Spleen (tissue), 11 donors: Measurements from ENCODE around the gene RIC1. TPM values are rescaled to one million over a fixed set of nuclear protein-coding genes. Genes with fewer than 3 reads are reported as not detected.

Experiments
- DNase-seq: peaks from one replicate; pipeline ENCODE4 v3.0.0-alpha.2; 2020
- H3K27ac ChIP-seq, 8 donors: fragments of 200-600 bp; sonication (generic) in 7 of 8; 1 replicate in 4 of 8; 2 replicates in 4 of 8; pipeline versions ENCODE4 v1.5.0 to v1.8.0; 2016 to 2021; ENCODE audit warnings: inconsistent platforms in 4 of 8, mild to moderate bottlenecking in 4 of 8, moderate library complexity in 1 of 8
- H3K27me3 ChIP-seq, 7 donors: fragments of 200-600 bp; sonication (generic) in 6 of 7; replicated peaks in 1 of 7; 1 replicate in 4 of 7; 2 replicates in 3 of 7; pipeline versions ENCODE4 v1.5.0 to v1.8.0; 2016 to 2021; ENCODE audit warnings: inconsistent platforms in 3 of 7, mild to moderate bottlenecking in 1 of 7
- H3K36me3 ChIP-seq, 6 donors: fragments of 200-600 bp; sonication (generic) in 5 of 6; 1 replicate in 4 of 6; 2 replicates in 2 of 6; pipeline versions ENCODE4 v1.5.0 to v1.8.0; 2016 to 2021; ENCODE audit warnings: inconsistent platforms in 2 of 6
- H3K4me1 ChIP-seq, 6 donors: fragments of 200-600 bp; sonication (generic) in 5 of 6; 1 replicate in 3 of 6; 2 replicates in 3 of 6; pipeline versions ENCODE4 v1.5.0 to v1.8.0; 2016 to 2021; ENCODE audit warnings: inconsistent platforms in 3 of 6
- H3K4me3 ChIP-seq, 8 donors: fragments of 200-600 bp; sonication (generic) in 7 of 8; 1 replicate in 4 of 8; 2 replicates in 4 of 8; pipeline versions ENCODE4 v1.5.0 to v1.8.0; 2016 to 2021; ENCODE audit warnings: inconsistent platforms in 4 of 8, mild to moderate bottlenecking in 4 of 8, moderate library complexity in 2 of 8
- H3K9me3 ChIP-seq, 8 donors: fragments of 200-600 bp; sonication (generic) in 7 of 8; 1 replicate in 4 of 8; 2 replicates in 4 of 8; pipeline versions ENCODE4 v1.5.0 to v1.8.0; 2016 to 2021; ENCODE audit warnings: inconsistent platforms in 4 of 8
- CTCF ChIP-seq, 11 experiments: fragments of 200-600 bp in 7 of 11; fragments of 450-650 bp in 4 of 11; sonication (generic) in 4 of 11; IDR thresholded peaks in 8 of 11; conservative IDR thresholded peaks in 3 of 11; 1 replicate in 7 of 11; 2 replicates in 4 of 11; pipeline versions ENCODE4 v1.4.0 to v1.8.0; 2016 to 2021; ENCODE audit warnings: antibody characterized with exemption in 11 of 11, inconsistent platforms in 4 of 11, mild to moderate bottlenecking in 1 of 11
- POLR2A ChIP-seq, 3 donors: fragments of 450-650 bp; IDR thresholded peaks; one replicate each; pipeline ENCODE4 v1.5.1; 2017; ENCODE audit warnings: antibody characterized with exemption in 3 of 3, mild to moderate bottlenecking in 1 of 3
- POLR2AphosphoS5 ChIP-seq, 3 donors: sonication (generic); formaldehyde crosslinking; IDR thresholded peaks; one replicate each; pipeline ENCODE4 v1.5.1; 2017; ENCODE audit warnings: antibody characterized with exemption in 3 of 3
- WGBS, 5 donors: extraction: QIAGEN DNeasy Blood & Tissue Kit in 3 of 5; methylation state at CpG; one replicate each; pipeline versions ENCODE4 v1.1.5 to v1.1.7; 2013 to 2018; 5-methylcytosine and 5-hydroxymethylcytosine counted together
- intact Hi-C: fragments of 100-400 bp; cut with DNase I; formaldehyde crosslinking; loops from one replicate; pipeline ENCODE4 v1.15.0; 2023; ENCODE audit warnings: low total_unique reads
- polyA plus RNA-seq, 3 donors: library from polyadenylated mRNA; stranded (reverse); fragments of 200-250 nt; gene quantifications; one replicate each; pipeline ENCODE4 v1.2.1, GENCODE V29; 2013
- total RNA-seq, 7 donors: library from RNA; depleted of rRNA in 3 of 7; stranded (reverse); fragments of >200 nt in 3 of 7; fragmentation: NEBNext Ultra II Directional in 4 of 7; extraction: Animal tissue kit (Norgen Biotek cat#: 25700) in 4 of 7; gene quantifications; one replicate each; pipeline versions ENCODE4 v1.1.0 to v1.2.1, GENCODE V29; 2016 to 2021
- donor health status: healthy with polysubstance abuse.
- donor health status: DM: no; HTN: no; CAD: no; lungs with moderate emphysema.
- donor health status: DM: no; HTN: no; CAD: no.
- donor health status: Bipolar disorder and iron deficiency.
- donor health status: healthy.
- donor health status: DM: no; HTN: no; CAD: no.
- donor health status: DM: yes; HTN: yes; CAD: no.

Gene RIC1
- total and polyA plus RNA-seq, 10 donors, result 4.9 to 68.7 (median 34.5) TPM

- DNase-seq, result no peak
- peaks cover 0 to 37% (median 11%) of the 10 kb centered on the region in 6 donors for H3K4me1 ChIP-seq
- no peak overlapping the region for H3K4me3 ChIP-seq
- H3K27me3 ChIP-seq, result no peaks in the 10 kb centered on the region
- H3K9me3 ChIP-seq, result peaks cover 0 to 63% (median 47%) of the 10 kb centered on the region in 8 donors
- intact Hi-C loops, result no loop called here
- H3K36me3 ChIP-seq, result peaks cover 0 to 31% (median 0%) of the 10 kb centered on the region in 6 donors
- no peak for TF ChIP-seq POLR2AphosphoS5 (IDR thresholded peaks at IDR 0.05)
- 88 to 96% (median 91%) methylated on average over 2 of the region's 2 CpGs; no CpG with 5 or more reads in 1 of the 5 donors for WGBS, 5 donors
- H3K27ac ChIP-seq, result no peak overlapping the region
These were observed 13.3 kb downstream of the RIC1 start for GRCh38 chr9:5642170-5642569.

DNA sequence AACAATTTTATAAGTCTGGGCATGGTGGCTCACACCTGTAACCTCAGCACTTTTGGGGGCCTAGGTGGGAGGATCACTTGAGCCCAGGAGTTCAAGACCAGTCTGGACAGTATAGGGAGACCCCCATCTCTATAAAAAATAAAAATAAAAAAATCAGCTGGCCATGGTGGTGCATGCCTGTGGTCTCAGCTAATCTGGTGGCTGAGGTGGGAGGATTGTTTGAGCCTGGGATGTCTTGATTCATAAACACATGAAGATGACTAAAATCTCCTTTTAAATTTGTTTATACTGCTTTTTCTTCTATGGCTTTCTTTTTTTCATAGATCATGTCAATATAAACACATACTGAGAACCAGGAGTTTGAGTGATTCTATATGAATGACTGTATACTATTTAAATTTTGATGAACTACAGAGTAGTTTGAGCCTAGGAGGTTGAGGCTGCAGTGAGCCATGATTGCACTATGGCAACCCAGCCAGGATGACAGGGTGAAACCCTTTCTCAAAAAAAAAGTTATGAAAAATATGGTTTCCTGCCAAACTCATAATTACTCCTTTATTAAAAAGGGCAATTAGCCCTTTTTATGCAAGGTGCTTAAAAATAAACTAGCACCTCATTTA, 14.2 kb downstream of the RIC1 start:
- peaks cover 0 to 60% (median 40%) of the 10 kb centered on the region in 8 donors for H3K9me3 ChIP-seq

DNA sequence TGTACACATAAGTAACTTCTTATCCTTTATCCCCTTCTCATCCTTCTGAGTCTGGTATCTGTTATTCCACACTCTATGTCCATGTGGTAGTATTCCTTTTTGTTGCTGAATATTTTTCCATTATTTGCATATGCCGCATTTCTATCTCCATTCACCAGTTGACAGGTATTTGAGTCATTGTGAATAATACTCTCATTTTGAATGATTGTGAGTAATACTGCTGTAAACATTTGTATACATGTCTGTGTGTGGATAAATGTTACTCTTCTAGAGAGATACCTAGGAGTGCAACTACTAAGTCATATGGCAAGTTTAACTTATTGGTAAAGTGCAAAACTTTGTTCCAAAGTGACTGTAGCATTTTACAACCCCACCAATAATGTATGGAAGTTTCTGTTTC, 15.6 kb downstream of the RIC1 start:
- Histone ChIP-seq H3K27ac (no peak overlapping the region), H3K4me1 (peaks cover 0 to 37% (median 12%) of the 10 kb centered on the region in 6 donors), H3K36me3 (peaks cover 0 to 19% (median 0%) of the 10 kb centered on the region in 6 donors), H3K4me3 (no peak overlapping the region), H3K27me3 (no peaks in the 10 kb centered on the region), H3K9me3 (peaks cover 6 to 60% (median 40%) of the 10 kb centered on the region in 8 donors)
- DNase-seq, result no peak
- intact Hi-C loops, result no loop called here
- TF ChIP-seq CTCF (IDR thresholded peaks at IDR 0.05 in 8 of 11, conservative IDR thresholded peaks at IDR 0.05 in 3 of 11) (no peak), POLR2AphosphoS5 (IDR thresholded peaks at IDR 0.05) (no peak), POLR2A (IDR thresholded peaks at IDR 0.05) (no peak)
- WGBS, 5 donors, result 69 to 89% (median 79%) methylated on average over 1 of the region's 1 CpG

More for the DNA sequence above, 14.2 kb downstream of the RIC1 start:
- Histone ChIP-seq H3K27me3 (no peaks in the 10 kb centered on the region), H3K36me3 (peaks cover 0 to 22% (median 0%) of the 10 kb centered on the region in 6 donors), H3K27ac (no peak overlapping the region), H3K4me1 (peaks cover 0 to 37% (median 12%) of the 10 kb centered on the region in 6 donors), H3K4me3 (no peak overlapping the region)
- no peak for DNase-seq
- intact Hi-C loops, result no loop called here
- TF ChIP-seq POLR2AphosphoS5 (IDR thresholded peaks at IDR 0.05), result no peak
- no peak for TF ChIP-seq POLR2A (IDR thresholded peaks at IDR 0.05)
- no peak for TF ChIP-seq CTCF (IDR thresholded peaks at IDR 0.05 in 8 of 11, conservative IDR thresholded peaks at IDR 0.05 in 3 of 11)

DNA sequence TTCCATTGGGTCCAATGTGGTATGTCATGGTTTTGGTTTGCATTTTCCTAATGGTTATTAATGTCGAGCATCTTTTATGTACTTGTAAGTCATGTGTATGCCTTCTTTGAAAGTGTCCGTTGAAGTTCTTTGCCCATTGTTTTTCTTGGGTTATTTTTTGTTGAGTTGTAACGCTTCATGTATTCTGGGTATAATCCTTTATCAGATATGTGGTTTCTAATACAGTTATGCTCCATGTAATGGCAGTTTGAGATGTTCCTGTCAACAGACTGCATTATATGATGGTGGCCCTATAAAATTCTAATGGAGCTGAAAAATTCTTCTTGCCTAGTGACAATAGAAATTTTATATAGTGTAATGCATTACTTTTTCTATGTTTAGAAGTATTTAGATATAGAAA, 17.2 kb downstream of the RIC1 start:
- Histone ChIP-seq H3K27ac (no peak overlapping the region), H3K36me3 (peaks cover 0 to 13% (median 0%) of the 10 kb centered on the region in 6 donors), H3K4me3 (no peak overlapping the region), H3K4me1 (peaks cover 0 to 44% (median 12%) of the 10 kb centered on the region in 6 donors), H3K27me3 (no peaks in the 10 kb centered on the region), H3K9me3 (peaks cover 6 to 60% (median 40%) of the 10 kb centered on the region in 8 donors)
- TF ChIP-seq CTCF (IDR thresholded peaks at IDR 0.05 in 8 of 11, conservative IDR thresholded peaks at IDR 0.05 in 3 of 11) (no peak), POLR2AphosphoS5 (IDR thresholded peaks at IDR 0.05) (no peak), POLR2A (IDR thresholded peaks at IDR 0.05) (no peak)
- intact Hi-C loops, result no loop called here
- 77 to 91% (median 85%) methylated on average over 3 of the region's 3 CpGs for WGBS, 5 donors
- no peak for DNase-seq
